ENCODE results near the gene GCN1.

DNA sequence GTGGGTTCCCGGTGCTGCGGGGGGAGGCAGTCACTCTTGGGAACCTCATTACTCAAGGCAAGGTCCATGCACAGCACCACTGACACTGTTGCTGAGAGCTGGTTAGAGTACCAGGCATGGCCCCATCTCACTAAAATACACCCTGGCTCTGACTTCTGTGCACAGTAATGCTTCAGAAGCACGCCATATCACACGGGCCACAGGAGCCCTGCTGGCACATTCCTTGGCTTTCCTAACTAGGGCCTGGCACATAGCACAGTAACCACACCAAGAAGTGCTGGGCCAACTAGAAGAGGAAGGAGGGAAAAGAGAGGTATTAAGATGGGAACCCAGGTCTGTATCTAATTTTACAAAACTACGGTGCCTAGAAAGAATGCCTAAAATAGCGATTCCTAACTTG lies 64.5 kb downstream of the GCN1 start:
- TF ChIP-seq, protein P1, sequence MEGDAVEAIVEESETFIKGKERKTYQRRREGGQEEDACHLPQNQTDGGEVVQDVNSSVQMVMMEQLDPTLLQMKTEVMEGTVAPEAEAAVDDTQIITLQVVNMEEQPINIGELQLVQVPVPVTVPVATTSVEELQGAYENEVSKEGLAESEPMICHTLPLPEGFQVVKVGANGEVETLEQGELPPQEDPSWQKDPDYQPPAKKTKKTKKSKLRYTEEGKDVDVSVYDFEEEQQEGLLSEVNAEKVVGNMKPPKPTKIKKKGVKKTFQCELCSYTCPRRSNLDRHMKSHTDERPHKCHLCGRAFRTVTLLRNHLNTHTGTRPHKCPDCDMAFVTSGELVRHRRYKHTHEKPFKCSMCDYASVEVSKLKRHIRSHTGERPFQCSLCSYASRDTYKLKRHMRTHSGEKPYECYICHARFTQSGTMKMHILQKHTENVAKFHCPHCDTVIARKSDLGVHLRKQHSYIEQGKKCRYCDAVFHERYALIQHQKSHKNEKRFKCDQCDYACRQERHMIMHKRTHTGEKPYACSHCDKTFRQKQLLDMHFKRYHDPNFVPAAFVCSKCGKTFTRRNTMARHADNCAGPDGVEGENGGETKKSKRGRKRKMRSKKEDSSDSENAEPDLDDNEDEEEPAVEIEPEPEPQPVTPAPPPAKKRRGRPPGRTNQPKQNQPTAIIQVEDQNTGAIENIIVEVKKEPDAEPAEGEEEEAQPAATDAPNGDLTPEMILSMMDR (IDR thresholded peaks at IDR 0.05): no peak
- no peak for TF ChIP-seq POLR2A (IDR thresholded peaks at IDR 0.05)
